PC-3 (cell line): ENCODE data around the gene SH3BP4. TPM values are rescaled to one million over a fixed set of nuclear protein-coding genes. Genes with fewer than 3 reads are reported as not detected.

ENCODE experiments used
- ATAC-seq: fragments of 200-7000 bp; cut with Tn5 transposase; 2 replicates; pipeline ENCODE4 v1.9.1; 2020; ENCODE audit warnings: mild to moderate bottlenecking, moderate library complexity
- BruUV-seq: library from RNA; stranded (reverse); fragments of 400-500 nt; replicated peaks from 2 replicates; lab custom pipeline; 2021; lab: Mats Ljungman, UMichigan
- CTCF ChIA-PET: fragments of 300-600 bp; sonication (Branson Sonifier 250); formaldehyde crosslinking; loops from one replicate; lab custom pipeline; 2022; ENCODE audit warnings: antibody characterized with exemption; lab: Charles Lee
- POLR2A ChIA-PET: fragments of 300-600 bp; sonication (Branson Sonifier 250); formaldehyde crosslinking; loops from one replicate; lab custom pipeline; 2022; ENCODE audit warnings: antibody characterized with exemption; ENCODE audit not compliant: unreplicated experiment; lab: Charles Lee
- DNase-seq: peaks from one replicate; pipeline ENCODE4 v3.0.0-alpha.2; 2015
- H2AFZ ChIP-seq: fragments of 300-600 bp; sonication (generic); 2 replicates; pipeline ENCODE4 v1.6.0; 2016; ENCODE audit warnings: antibody characterized with exemption, low read length
- H3F3A ChIP-seq: fragments of 300-600 bp; sonication (generic); one replicate; pipeline ENCODE4 v1.6.0; 2017; ENCODE audit warnings: antibody characterized with exemption, low read length, control low read depth, mild to moderate bottlenecking; ENCODE audit not compliant: unreplicated experiment
- H3K27ac ChIP-seq: fragments of 300-600 bp; sonication (generic); 2 replicates; pipeline ENCODE4 v1.5.1; 2016; ENCODE audit warnings: mild to moderate bottlenecking, low read length
- H3K27me3 ChIP-seq: fragments of 300-600 bp; sonication (generic); 2 replicates; pipeline ENCODE4 v1.6.1; 2016; ENCODE audit warnings: low read length, mixed read lengths
- H3K36me3 ChIP-seq: fragments of 300-600 bp; sonication (generic); 2 replicates; pipeline ENCODE4 v1.6.1; 2016; ENCODE audit warnings: low read depth, mixed run types, low read length, mixed read lengths
- H3K4me1 ChIP-seq: fragments of 300-600 bp; sonication (generic); 2 replicates; pipeline ENCODE4 v1.5.1; 2016; ENCODE audit warnings: low read length; ENCODE audit not compliant: insufficient read depth
- H3K4me2 ChIP-seq: fragments of 300-600 bp; sonication (generic); 2 replicates; pipeline ENCODE4 v1.6.0; 2016; ENCODE audit warnings: low read length
- H3K4me3 ChIP-seq: fragments of 300-600 bp; sonication (generic); 2 replicates; pipeline ENCODE4 v1.5.1; 2016; ENCODE audit warnings: mild to moderate bottlenecking, low read length, mixed read lengths
- H3K79me2 ChIP-seq: fragments of 300-600 bp; sonication (generic); 2 replicates; pipeline ENCODE4 v1.6.1; 2017; ENCODE audit warnings: low read length, mixed read lengths
- H3K9ac ChIP-seq: fragments of 300-600 bp; sonication (generic); 2 replicates; pipeline ENCODE4 v1.6.0; 2016; ENCODE audit warnings: mild to moderate bottlenecking, low read length
- H3K9me2 ChIP-seq: fragments of 300-600 bp; sonication (generic); replicated peaks from 2 replicates; pipeline ENCODE4 v1.6.1; 2016; ENCODE audit warnings: mixed run types, low read length, mixed read lengths
- H3K9me3 ChIP-seq: fragments of 300-600 bp; sonication (generic); 2 replicates; pipeline ENCODE4 v1.6.1; 2016; ENCODE audit warnings: low read length, mixed read lengths
- H4K20me1 ChIP-seq: fragments of 300-600 bp; sonication (generic); 2 replicates; pipeline ENCODE4 v1.6.1; 2016; ENCODE audit warnings: low read length, mixed read lengths
- EZH2 ChIP-seq: fragments of 300-600 bp; sonication (generic); IDR thresholded peaks from one replicate; pipeline ENCODE4 v1.6.1; 2017; ENCODE audit warnings: antibody characterized with exemption, mild to moderate bottlenecking, low read length; ENCODE audit not compliant: unreplicated experiment
- EZH2phosphoT487 ChIP-seq: fragments of 300-600 bp; sonication (generic); IDR thresholded peaks from 2 replicates; pipeline ENCODE4 v1.6.1; 2018; ENCODE audit warnings: mild to moderate bottlenecking, antibody characterized with exemption, low read length, borderline replicate concordance
- intact Hi-C: fragments of 100-400 bp; cut with micrococcal nuclease; formaldehyde crosslinking; loops from 2 replicates; pipeline ENCODE4 v1.9.0; 2023
- total RNA-seq: library from RNA; depleted of rRNA; stranded (reverse); fragments of >200 nt; gene quantifications from 2 replicates; pipeline ENCODE4 v1.2.3, GENCODE V29; 2014
- TF ChIP-seq, protein P1 (sequence below): fragments of 300-600 bp; sonication (generic); conservative IDR thresholded peaks from 2 replicates; pipeline ENCODE4 v1.5.1; 2017; ENCODE audit warnings: antibody characterized with exemption, low read depth, mild to moderate bottlenecking, low read length

SH3BP4 gene
- total RNA-seq, 1 experiment from 2014 or later: 35.2 TPM

DNA sequence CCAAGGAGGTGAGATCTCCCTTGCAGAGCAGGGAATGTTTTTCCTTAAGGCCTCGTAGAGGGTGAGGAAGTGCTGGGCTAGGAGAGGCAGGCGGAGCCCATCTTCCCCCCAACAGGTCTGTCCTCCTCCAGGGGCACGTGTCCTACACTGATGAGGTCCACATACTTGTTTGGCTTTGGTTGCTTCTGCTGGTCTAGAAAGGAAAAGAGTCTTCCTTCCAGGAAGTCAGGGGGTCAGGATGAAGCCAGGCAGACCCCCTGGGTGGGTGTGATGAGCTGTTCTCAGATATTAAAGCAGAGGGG, 6.0 kb downstream of the SH3BP4 start:
- Histone ChIP-seq H4K20me1 (peaks cover 6% of the 10 kb centered on the region; the same call in 1 of the 2 replicates), H3K4me2 (peak overlapping the region; percentile 44), H3K36me3 (no peaks in the 10 kb centered on the region), H3K4me3 (no peak overlapping the region), H3K27ac (peak overlapping the region; percentile 12), H2AFZ (no peak overlapping the region), H3F3A (no peaks in the 10 kb centered on the region), H3K9ac (no peak overlapping the region), H3K9me2 (no peaks in the 10 kb centered on the region), H3K79me2 (peaks cover 100% of the 10 kb centered on the region), H3K9me3 (no peaks in the 10 kb centered on the region), H3K4me1 (peaks cover 37% of the 10 kb centered on the region), H3K27me3 (no peaks in the 10 kb centered on the region)
- ATAC-seq (no peak), DNase-seq (no peak)
- BruUV-seq: no TSS peak
- CTCF ChIA-PET: interaction anchor here (0.6 to 1.1 kb wide), 2 partner anchors 23 to 373 kb away, joined by 3 to 5 read pairs; no protein-coding TSS in a partner anchor
- TF ChIP-seq EZH2 (no peak), EZH2phosphoT487 (no peak)
- TF ChIP-seq, protein P1, sequence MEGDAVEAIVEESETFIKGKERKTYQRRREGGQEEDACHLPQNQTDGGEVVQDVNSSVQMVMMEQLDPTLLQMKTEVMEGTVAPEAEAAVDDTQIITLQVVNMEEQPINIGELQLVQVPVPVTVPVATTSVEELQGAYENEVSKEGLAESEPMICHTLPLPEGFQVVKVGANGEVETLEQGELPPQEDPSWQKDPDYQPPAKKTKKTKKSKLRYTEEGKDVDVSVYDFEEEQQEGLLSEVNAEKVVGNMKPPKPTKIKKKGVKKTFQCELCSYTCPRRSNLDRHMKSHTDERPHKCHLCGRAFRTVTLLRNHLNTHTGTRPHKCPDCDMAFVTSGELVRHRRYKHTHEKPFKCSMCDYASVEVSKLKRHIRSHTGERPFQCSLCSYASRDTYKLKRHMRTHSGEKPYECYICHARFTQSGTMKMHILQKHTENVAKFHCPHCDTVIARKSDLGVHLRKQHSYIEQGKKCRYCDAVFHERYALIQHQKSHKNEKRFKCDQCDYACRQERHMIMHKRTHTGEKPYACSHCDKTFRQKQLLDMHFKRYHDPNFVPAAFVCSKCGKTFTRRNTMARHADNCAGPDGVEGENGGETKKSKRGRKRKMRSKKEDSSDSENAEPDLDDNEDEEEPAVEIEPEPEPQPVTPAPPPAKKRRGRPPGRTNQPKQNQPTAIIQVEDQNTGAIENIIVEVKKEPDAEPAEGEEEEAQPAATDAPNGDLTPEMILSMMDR: no peak
- POLR2A ChIA-PET: interaction anchor here (0.6 kb wide), 1 partner anchor 141 kb away, joined by 3 read pairs; no protein-coding TSS in a partner anchor
- intact Hi-C loops: loop anchor here (10.0 kb wide), 2 partner anchors 133 to 403 kb away; no protein-coding TSS in a partner anchor

DNA sequence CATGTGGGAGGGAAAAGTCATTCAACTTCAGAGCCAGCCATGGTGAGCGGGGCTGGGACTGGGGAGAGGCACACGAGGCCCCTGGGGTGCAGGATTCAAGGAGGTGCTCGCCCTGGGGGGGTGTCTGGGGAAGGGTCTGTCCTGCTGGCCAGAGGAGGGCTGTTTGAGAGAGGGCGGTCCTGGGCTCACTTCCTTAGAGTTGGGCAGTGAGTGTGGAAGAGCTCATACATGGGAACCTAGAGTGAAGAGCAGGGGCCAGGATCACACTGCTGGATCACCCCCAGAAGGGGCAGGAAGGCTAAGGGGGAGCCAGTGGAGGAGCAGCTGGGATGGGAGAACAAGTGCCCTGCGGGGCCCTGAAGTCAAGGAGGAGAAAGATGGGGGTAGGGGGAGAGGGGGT, 6.5 kb downstream of the SH3BP4 start:
- CTCF ChIA-PET: interaction anchor here (1.1 kb wide), 1 partner anchor 23 kb away, joined by 5 read pairs; no protein-coding TSS in a partner anchor
- intact Hi-C loops: loop anchor here (10.0 kb wide), 2 partner anchors 134 to 404 kb away; no protein-coding TSS in a partner anchor
- no peak overlapping the region for H3K4me3 ChIP-seq
- no peak overlapping the region for H3K27ac ChIP-seq
- BruUV-seq: no TSS peak
- no peak overlapping the region; the same call in 1 of the 2 replicates for H3K4me2 ChIP-seq
- peaks cover 6% of the 10 kb centered on the region; the same call in 1 of the 2 replicates for H4K20me1 ChIP-seq
- no peak for DNase-seq
- H3K27me3 ChIP-seq: no peaks in the 10 kb centered on the region
- H3K9me3 ChIP-seq: no peaks in the 10 kb centered on the region
- no peaks in the 10 kb centered on the region for H3K9me2 ChIP-seq
- no peak overlapping the region for H3K9ac ChIP-seq
- no peak for ATAC-seq
- no peaks in the 10 kb centered on the region for H3K36me3 ChIP-seq
- POLR2A ChIA-PET: no interaction called here
- peaks cover 42% of the 10 kb centered on the region for H3K4me1 ChIP-seq
- no peaks in the 10 kb centered on the region for H3F3A ChIP-seq
- TF ChIP-seq EZH2phosphoT487 (no peak), EZH2 (no peak)
- TF ChIP-seq, protein P1: no peak
- H3K79me2 ChIP-seq: peaks cover 100% of the 10 kb centered on the region
- no peak overlapping the region for H2AFZ ChIP-seq

DNA sequence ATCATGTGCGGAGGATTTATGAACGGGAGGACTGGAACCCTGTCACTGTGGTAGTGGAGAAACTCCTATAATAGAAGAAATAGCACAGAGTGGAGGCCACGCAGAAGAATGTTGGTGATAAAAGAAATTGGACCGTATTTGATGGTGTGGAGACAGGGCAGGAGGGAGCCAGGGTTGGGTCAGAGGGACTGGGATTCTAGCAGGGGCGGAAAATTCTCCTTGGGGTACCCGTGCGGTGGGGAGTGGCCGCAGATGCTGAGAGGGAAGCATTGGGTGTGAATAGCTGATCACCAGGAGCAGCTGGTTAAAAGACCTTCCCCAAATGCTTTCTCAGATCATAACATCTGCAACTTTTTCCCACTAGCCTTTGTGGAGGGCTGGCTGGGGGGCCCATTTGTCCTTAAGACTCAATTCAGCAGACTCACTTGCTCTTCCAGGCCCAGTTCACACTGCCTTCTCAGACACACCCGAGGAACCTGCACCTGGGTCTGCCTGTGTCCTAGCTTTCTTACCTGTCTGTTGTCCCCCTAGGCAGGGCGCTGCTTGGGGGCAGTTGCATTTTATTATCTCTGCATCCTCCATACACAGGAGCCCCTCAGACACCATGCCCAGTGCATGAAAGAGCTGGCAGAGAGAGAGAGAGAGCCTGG, 7.1 kb downstream of the SH3BP4 start:
- peaks cover 43% of the 10 kb centered on the region for H3K4me1 ChIP-seq
- no peaks in the 10 kb centered on the region for H3K9me3 ChIP-seq
- ChIA-PET POLR2A (no interaction called here), CTCF (interaction anchor here (1.1 kb wide), 1 partner anchor 22 kb away, joined by 5 read pairs; no protein-coding TSS in a partner anchor)
- H3K9me2 ChIP-seq: no peaks in the 10 kb centered on the region
- H2AFZ ChIP-seq: no peak overlapping the region
- H3K4me2 ChIP-seq: no peak overlapping the region
- BruUV-seq: no TSS peak
- intact Hi-C loops: loop anchor here (10.0 kb wide), 2 partner anchors 134 to 404 kb away; no protein-coding TSS in a partner anchor
- H3K4me3 ChIP-seq: no peak overlapping the region
- no peak overlapping the region for H3K27ac ChIP-seq
- H3F3A ChIP-seq: no peaks in the 10 kb centered on the region
- H3K79me2 ChIP-seq: peaks cover 99% of the 10 kb centered on the region
- ATAC-seq (no peak), DNase-seq (no peak)
- TF ChIP-seq, protein P1: no peak
- TF ChIP-seq EZH2: no peak
- no peak for TF ChIP-seq EZH2phosphoT487
- no peaks in the 10 kb centered on the region for H3K27me3 ChIP-seq
- peaks cover 9% of the 10 kb centered on the region; the same call in 1 of the 2 replicates for H4K20me1 ChIP-seq
- no peaks in the 10 kb centered on the region for H3K36me3 ChIP-seq
- H3K9ac ChIP-seq: no peak overlapping the region
